ENCODE data around the gene PPP1R15B.

The PPP1R15B gene

GRCh38 chr1:204358605-204359004, 53.0 kb downstream of the PPP1R15B start:
- H2AK5ac ChIP-seq (ENCODE audit: low read length, severe bottlenecking) = no peak overlapping the region
- peak overlapping the region in 1 of 2 experiments; percentile 84 for H3K4ac ChIP-seq (ENCODE audit: low read depth in 1 of 2, low read length in 2 of 2)
- no peak overlapping the region for H2AFZ ChIP-seq (ENCODE audit: low read depth, low read length)
- H4K8ac ChIP-seq (ENCODE audit: low read length) = peak overlapping the region; percentile 79
- H3K14ac ChIP-seq (ENCODE audit: low read length in 2 of 2) = no peak overlapping the region
- H3K9me3 ChIP-seq (ENCODE audit: control insufficient read depth, low read length) = no peaks in the 10 kb centered on the region
- H3K4me2 ChIP-seq (ENCODE audit: low read length, poor library complexity, severe bottlenecking) = no peak overlapping the region
- peak overlapping the region; percentile 70 to 91 for H3K18ac ChIP-seq (ENCODE audit: low read depth in 1 of 2, low read length in 2 of 2)
- no peak overlapping the region for H2BK5ac ChIP-seq (ENCODE audit: low read depth, low read length, poor library complexity, severe bottlenecking)
- H3K4me1 ChIP-seq (ENCODE audit: control insufficient read depth, insufficient read depth, low read depth, low read length) = peaks cover 11% of the 10 kb centered on the region
- DNase-seq = no peak
- 39% methylated on average over 5 of the region's 5 CpGs for WGBS
- H2BK12ac ChIP-seq (ENCODE audit: low read length in 2 of 2) = peak overlapping the region; percentile 37 to 85
- no peak overlapping the region for H3K27ac ChIP-seq (ENCODE audit: low read length, poor library complexity, severe bottlenecking)
- peaks cover 0 to 3% of the 10 kb centered on the region in 2 experiments for H3K36me3 ChIP-seq (ENCODE audit: control insufficient read depth in 1 of 2, insufficient read depth in 2 of 2, low read depth in 1 of 2, low read length in 2 of 2)
- peak overlapping the region; percentile 52 for H4K91ac ChIP-seq (ENCODE audit: low read length)
- peak overlapping the region; percentile 20 for H2BK15ac ChIP-seq (ENCODE audit: low read depth, poor library complexity, severe bottlenecking)
- H2BK120ac ChIP-seq (ENCODE audit: low read depth, low read length) = peak overlapping the region; percentile 39
- peak overlapping the region in 1 of 2 experiments; percentile 66 for H3K23ac ChIP-seq (ENCODE audit: low read length in 2 of 2)
- H3K27me3 ChIP-seq (ENCODE audit: control insufficient read depth in 1 of 2, insufficient read depth in 1 of 2, low read length in 2 of 2) = peaks cover 56 to 74% of the 10 kb centered on the region in 2 experiments
- no peak overlapping the region for H3K9ac ChIP-seq (ENCODE audit: low read length)
- no peaks in the 10 kb centered on the region for H3K79me1 ChIP-seq (replicated peaks; ENCODE audit: low read length, poor library complexity, severe bottlenecking)
- H3K4me3 ChIP-seq (ENCODE audit: insufficient read depth in 1 of 2, low read depth in 1 of 2, low read length in 2 of 2) = no peak overlapping the region

- Histone ChIP-seq H3K36me3 (ENCODE audit: control insufficient read depth in 1 of 2, insufficient read depth in 2 of 2, low read depth in 1 of 2, low read length in 2 of 2) (no peaks in the 10 kb centered on the region), H3K4me3 (ENCODE audit: insufficient read depth in 1 of 2, low read depth in 1 of 2, low read length in 2 of 2) (peak overlapping the region in 1 of 2 experiments; percentile 40), H2BK120ac (ENCODE audit: low read depth, low read length) (no peak overlapping the region), H3K9ac (ENCODE audit: low read length) (peak overlapping the region; percentile 35), H2BK12ac (ENCODE audit: low read length in 2 of 2) (peak overlapping the region in 1 of 2 experiments; percentile 74), H2BK15ac (ENCODE audit: low read depth, poor library complexity, severe bottlenecking) (peak overlapping the region; percentile 26), H3K4ac (ENCODE audit: low read depth in 1 of 2, low read length in 2 of 2) (peak overlapping the region; percentile 44 to 69), H4K91ac (ENCODE audit: low read length) (peak overlapping the region; percentile 52), H3K18ac (ENCODE audit: low read depth in 1 of 2, low read length in 2 of 2) (peak overlapping the region; percentile 64 to 70), H2BK5ac (ENCODE audit: low read depth, low read length, poor library complexity, severe bottlenecking) (no peak overlapping the region), H2AFZ (ENCODE audit: low read depth, low read length) (no peak overlapping the region), H3K4me2 (ENCODE audit: low read length, poor library complexity, severe bottlenecking) (no peak overlapping the region), H2AK5ac (ENCODE audit: low read length, severe bottlenecking) (no peak overlapping the region), H3K27ac (ENCODE audit: low read length, poor library complexity, severe bottlenecking) (no peak overlapping the region), H4K8ac (ENCODE audit: low read length) (peak overlapping the region; percentile 79), H3K23ac (ENCODE audit: low read length in 2 of 2) (no peak overlapping the region), H3K79me1 (replicated peaks; ENCODE audit: low read length, poor library complexity, severe bottlenecking) (no peaks in the 10 kb centered on the region), H3K14ac (ENCODE audit: low read length in 2 of 2) (no peak overlapping the region), H3K27me3 (ENCODE audit: control insufficient read depth in 1 of 2, insufficient read depth in 1 of 2, low read length in 2 of 2) (peaks cover 57 to 69% of the 10 kb centered on the region in 2 experiments), H3K9me3 (ENCODE audit: control insufficient read depth, low read length) (no peaks in the 10 kb centered on the region), H3K4me1 (ENCODE audit: control insufficient read depth, insufficient read depth, low read depth, low read length) (peaks cover 6% of the 10 kb centered on the region)
- DNase-seq = no peak
- WGBS = 80% methylated on average over 20 of the region's 23 CpGs
Observed at GRCh38 chr1:204357551-204358490, 53.8 kb downstream of the PPP1R15B start.

GRCh38 chr1:204356997-204357396, 54.6 kb downstream of the PPP1R15B start:
- Histone ChIP-seq H2BK15ac (ENCODE audit: low read depth, poor library complexity, severe bottlenecking) (no peak overlapping the region), H2AFZ (ENCODE audit: low read depth, low read length) (no peak overlapping the region), H3K9ac (ENCODE audit: low read length) (peak overlapping the region; percentile 35), H4K8ac (ENCODE audit: low read length) (no peak overlapping the region), H2BK5ac (ENCODE audit: low read depth, low read length, poor library complexity, severe bottlenecking) (no peak overlapping the region), H2BK120ac (ENCODE audit: low read depth, low read length) (no peak overlapping the region), H3K4me2 (ENCODE audit: low read length, poor library complexity, severe bottlenecking) (no peak overlapping the region), H3K4me3 (ENCODE audit: insufficient read depth in 1 of 2, low read depth in 1 of 2, low read length in 2 of 2) (peak overlapping the region in 1 of 2 experiments; percentile 40), H3K27ac (ENCODE audit: low read length, poor library complexity, severe bottlenecking) (no peak overlapping the region), H3K14ac (ENCODE audit: low read length in 2 of 2) (no peak overlapping the region), H3K79me1 (replicated peaks; ENCODE audit: low read length, poor library complexity, severe bottlenecking) (no peaks in the 10 kb centered on the region), H2AK5ac (ENCODE audit: low read length, severe bottlenecking) (no peak overlapping the region), H2BK12ac (ENCODE audit: low read length in 2 of 2) (no peak overlapping the region), H3K36me3 (ENCODE audit: control insufficient read depth in 1 of 2, insufficient read depth in 2 of 2, low read depth in 1 of 2, low read length in 2 of 2) (no peaks in the 10 kb centered on the region), H3K4me1 (ENCODE audit: control insufficient read depth, insufficient read depth, low read depth, low read length) (peaks cover 6% of the 10 kb centered on the region), H3K23ac (ENCODE audit: low read length in 2 of 2) (no peak overlapping the region), H4K91ac (ENCODE audit: low read length) (no peak overlapping the region), H3K4ac (ENCODE audit: low read depth in 1 of 2, low read length in 2 of 2) (no peak overlapping the region), H3K18ac (ENCODE audit: low read depth in 1 of 2, low read length in 2 of 2) (peak overlapping the region in 1 of 2 experiments; percentile 38), H3K9me3 (ENCODE audit: control insufficient read depth, low read length) (no peaks in the 10 kb centered on the region), H3K27me3 (ENCODE audit: control insufficient read depth in 1 of 2, insufficient read depth in 1 of 2, low read length in 2 of 2) (peaks cover 49 to 63% of the 10 kb centered on the region in 2 experiments)
- 69% methylated on average over 3 of the region's 4 CpGs for WGBS
- no peak for DNase-seq

- no peak overlapping the region for H4K8ac ChIP-seq (ENCODE audit: low read length)
- H2AK5ac ChIP-seq (ENCODE audit: low read length, severe bottlenecking) = no peak overlapping the region
- no peak overlapping the region for H2BK120ac ChIP-seq (ENCODE audit: low read depth, low read length)
- H3K9me3 ChIP-seq (ENCODE audit: control insufficient read depth, low read length) = no peaks in the 10 kb centered on the region
- no peak overlapping the region for H3K4me3 ChIP-seq (ENCODE audit: insufficient read depth in 1 of 2, low read depth in 1 of 2, low read length in 2 of 2)
- no peak for DNase-seq
- H3K4me1 ChIP-seq (ENCODE audit: control insufficient read depth, insufficient read depth, low read depth, low read length) = peaks cover 11% of the 10 kb centered on the region
- no peak overlapping the region for H2BK15ac ChIP-seq (ENCODE audit: low read depth, poor library complexity, severe bottlenecking)
- H2AFZ ChIP-seq (ENCODE audit: low read depth, low read length) = no peak overlapping the region
- H3K9ac ChIP-seq (ENCODE audit: low read length) = no peak overlapping the region
- H3K14ac ChIP-seq (ENCODE audit: low read length in 2 of 2) = no peak overlapping the region
- H3K23ac ChIP-seq (ENCODE audit: low read length in 2 of 2) = no peak overlapping the region
- H4K91ac ChIP-seq (ENCODE audit: low read length) = no peak overlapping the region
- H3K18ac ChIP-seq (ENCODE audit: low read depth in 1 of 2, low read length in 2 of 2) = no peak overlapping the region
- H3K4me2 ChIP-seq (ENCODE audit: low read length, poor library complexity, severe bottlenecking) = no peak overlapping the region
- no peak overlapping the region for H2BK5ac ChIP-seq (ENCODE audit: low read depth, low read length, poor library complexity, severe bottlenecking)
- H3K36me3 ChIP-seq (ENCODE audit: control insufficient read depth in 1 of 2, insufficient read depth in 2 of 2, low read depth in 1 of 2, low read length in 2 of 2) = no peaks in the 10 kb centered on the region
- no peak overlapping the region for H3K27ac ChIP-seq (ENCODE audit: low read length, poor library complexity, severe bottlenecking)
- no peak overlapping the region for H2BK12ac ChIP-seq (ENCODE audit: low read length in 2 of 2)
- peaks cover 38 to 59% of the 10 kb centered on the region in 2 experiments for H3K27me3 ChIP-seq (ENCODE audit: control insufficient read depth in 1 of 2, insufficient read depth in 1 of 2, low read length in 2 of 2)
- 100% methylated on average over 2 of the region's 4 CpGs for WGBS
- H3K79me1 ChIP-seq (replicated peaks; ENCODE audit: low read length, poor library complexity, severe bottlenecking) = no peaks in the 10 kb centered on the region
- no peak overlapping the region for H3K4ac ChIP-seq (ENCODE audit: low read depth in 1 of 2, low read length in 2 of 2)
Observed at GRCh38 chr1:204355913-204356312, 55.7 kb downstream of the PPP1R15B start.

Data from mesenchymal stem cell (in vitro differentiated cells and primary cell).